Measurements from ENCODE around the gene FSHR.

FSHR gene

GRCh38 chr2:49111456-49111855 is 42.9 kb downstream of the FSHR start:
- no peak for DNase-seq (ENCODE audit: low read depth)

GRCh38 chr2:49111006-49111405 is 43.3 kb downstream of the FSHR start:
- no peak for DNase-seq (ENCODE audit: low read depth)

DNA sequence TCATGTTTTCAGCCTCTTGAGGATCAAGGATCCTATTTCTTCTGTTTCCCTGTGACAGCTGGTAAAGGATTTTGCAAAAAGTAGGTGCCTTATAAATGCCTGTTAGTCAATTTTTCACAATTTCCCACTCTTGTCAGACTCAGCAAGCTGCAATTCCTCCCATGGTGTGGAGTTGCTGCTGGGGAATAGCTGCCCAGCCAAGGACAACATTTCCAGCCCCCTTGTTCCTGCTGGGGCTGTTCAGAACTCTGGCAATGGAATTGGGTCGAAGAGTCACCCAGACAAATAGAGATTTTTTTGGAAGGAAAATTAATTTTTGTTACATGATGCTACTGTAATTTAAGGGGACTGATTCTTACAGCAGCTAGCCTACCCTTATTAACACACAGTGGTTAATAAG is 43.7 kb downstream of the FSHR start:
- DNase-seq (ENCODE audit: low read depth) = no peak

- DNase-seq (ENCODE audit: low read depth) = no peak
Observed at GRCh38 chr2:49108851-49109250, 45.5 kb downstream of the FSHR start.

DNA sequence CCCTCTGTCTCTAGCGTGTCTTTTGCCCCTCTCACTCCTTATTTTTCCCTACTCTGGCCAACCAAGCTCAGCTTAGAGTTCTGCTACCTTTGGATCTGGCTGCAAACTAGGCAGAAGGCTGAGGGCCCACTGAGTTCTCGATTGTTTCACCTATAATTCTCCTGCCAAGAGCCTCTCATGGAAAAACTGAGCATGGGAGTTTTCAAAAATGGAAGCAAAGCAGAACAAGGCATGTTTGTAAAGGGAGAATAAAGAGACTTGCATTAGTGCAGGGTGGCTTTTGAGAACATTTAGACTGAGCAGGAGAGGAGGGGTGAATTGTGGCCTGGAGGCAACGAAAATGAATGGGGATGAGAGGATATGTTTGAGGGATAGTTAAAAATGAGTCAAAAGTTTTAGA is 45.9 kb downstream of the FSHR start:
- no peak for DNase-seq (ENCODE audit: low read depth)

- DNase-seq (ENCODE audit: low read depth) = no peak
Observed at GRCh38 chr2:49105506-49105905, 48.8 kb downstream of the FSHR start.

DNA sequence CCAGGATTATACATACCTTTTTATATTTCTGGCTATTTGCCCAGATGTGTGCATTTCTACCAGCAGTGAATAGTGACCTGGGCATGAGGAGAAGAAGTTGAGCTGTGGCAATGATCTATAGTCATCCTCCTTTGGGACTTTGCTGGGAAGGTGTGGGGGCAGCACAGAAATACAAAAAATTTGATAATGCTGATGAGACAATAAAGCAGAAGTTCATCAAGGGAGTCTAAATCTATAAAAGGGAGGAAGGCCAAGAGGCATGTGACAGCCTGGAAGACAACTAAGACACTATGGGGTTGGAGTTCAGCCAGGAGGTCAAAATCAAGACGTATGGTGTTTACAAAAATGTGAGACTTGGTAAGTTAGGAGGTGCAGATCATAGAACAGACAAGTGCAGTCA is 52.2 kb downstream of the FSHR start:
- no peak for DNase-seq (ENCODE audit: low read depth)

GRCh38 chr2:49080681-49081080 is 73.6 kb downstream of the FSHR start:
- no peak for DNase-seq (ENCODE audit: low read depth)

- DNase-seq (ENCODE audit: low read depth) = no peak
Observed at GRCh38 chr2:49070716-49071115, 83.6 kb downstream of the FSHR start.

- no peak for DNase-seq (ENCODE audit: low read depth)
Observed at GRCh38 chr2:49069829-49070228, 84.5 kb downstream of the FSHR start.

- no peak for DNase-seq (ENCODE audit: low read depth)
Observed at GRCh38 chr2:49068613-49069012, 85.7 kb downstream of the FSHR start.

DNA sequence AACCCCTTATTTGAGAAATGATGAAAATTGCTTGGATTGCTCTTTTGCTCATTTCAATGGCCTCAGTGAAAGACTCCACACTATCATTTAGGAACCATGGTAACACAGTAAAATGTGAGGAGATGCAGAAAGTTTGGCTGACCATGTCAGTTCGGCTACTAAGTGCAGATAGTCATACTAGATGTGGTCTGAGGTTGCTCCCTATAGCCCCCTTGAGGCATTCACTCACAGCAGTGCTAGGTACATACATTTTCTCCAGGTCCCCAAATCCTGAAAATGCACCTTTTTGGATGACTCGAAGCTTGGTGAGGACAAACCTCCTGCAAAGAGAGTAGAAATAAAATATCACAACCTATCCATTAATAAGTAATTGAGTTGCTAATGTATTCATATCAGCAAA is 86.3 kb downstream of the FSHR start:
- DNase-seq (ENCODE audit: low read depth) = no peak

DNA sequence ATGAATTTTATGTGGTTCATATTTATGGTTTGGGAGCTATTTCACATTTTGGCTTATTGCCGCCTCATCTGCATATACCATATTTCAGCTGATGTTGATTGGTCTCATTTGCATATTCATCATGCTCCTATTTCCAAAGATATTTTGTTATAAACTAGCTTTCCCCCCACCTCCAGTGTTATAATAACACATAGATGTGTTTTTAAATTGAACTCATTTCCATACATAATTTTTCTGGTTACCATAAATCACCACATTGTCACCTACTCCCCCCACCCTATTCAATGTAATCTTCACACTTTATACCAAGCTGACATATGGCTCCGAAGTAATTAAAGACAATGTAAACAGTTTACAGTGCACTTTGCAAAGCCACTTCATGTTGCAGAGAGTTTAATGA is 101.2 kb downstream of the FSHR start:
- no peak for DNase-seq (ENCODE audit: low read depth)

DNA sequence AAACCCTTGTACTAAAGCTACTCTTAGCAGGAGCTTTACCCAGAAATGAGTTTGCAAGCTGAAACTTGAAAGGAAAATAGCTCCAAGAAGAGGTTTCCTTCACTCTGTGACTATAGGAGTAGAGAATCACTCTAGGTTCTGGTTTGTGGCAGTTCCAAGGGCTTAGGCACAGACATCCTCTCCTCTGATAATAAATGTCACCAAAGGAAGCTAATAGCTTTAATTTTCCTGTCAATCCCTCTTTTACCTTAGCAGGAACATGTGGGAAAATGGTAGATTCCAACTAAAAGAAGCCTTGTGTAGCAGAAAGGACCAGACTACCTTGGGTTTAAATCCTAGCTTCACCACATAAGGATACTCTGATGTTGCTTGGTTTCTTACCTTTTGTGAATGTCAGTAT is 104.0 kb downstream of the FSHR start:
- DNase-seq (ENCODE audit: low read depth) = no peak

- no peak for DNase-seq (ENCODE audit: low read depth)
Observed at GRCh38 chr2:49049161-49049560, 105.2 kb downstream of the FSHR start.

GRCh38 chr2:49045083-49045482 is 109.2 kb downstream of the FSHR start:
- DNase-seq (ENCODE audit: low read depth) = no peak

DNA sequence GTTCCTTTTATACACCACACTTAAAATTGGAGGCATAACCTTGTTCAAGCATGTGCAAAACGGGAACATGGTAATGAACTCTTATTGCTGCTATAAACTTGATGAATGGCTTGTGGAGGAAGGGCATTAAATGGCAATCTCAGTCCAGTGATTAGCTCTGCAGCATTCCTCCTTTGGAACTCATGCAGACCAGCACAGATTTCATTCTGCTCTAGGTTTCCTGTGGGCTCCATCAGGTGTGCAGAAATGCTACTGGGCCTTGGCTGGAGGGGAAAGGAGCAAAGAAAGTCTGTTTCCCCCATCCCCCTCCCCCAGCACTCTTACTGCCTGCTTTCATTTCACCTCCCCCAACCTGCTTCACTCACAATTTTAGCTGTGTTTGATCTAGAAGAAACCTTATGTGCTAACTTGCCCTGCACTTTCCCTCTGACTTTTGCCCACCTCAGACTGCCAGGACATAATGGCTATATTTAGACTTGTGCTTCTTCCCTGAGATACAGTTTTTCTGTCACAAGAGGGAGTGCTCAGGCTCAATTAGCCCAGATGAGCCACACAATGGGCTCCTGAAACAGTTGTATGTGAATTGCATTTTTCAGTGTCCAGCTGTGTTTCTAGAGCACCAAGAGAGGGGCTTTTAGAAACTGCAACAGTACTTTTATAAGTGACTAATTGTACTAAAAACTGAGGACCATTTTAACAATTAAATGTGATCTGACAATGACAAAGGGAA is 109.8 kb downstream of the FSHR start:
- DNase-seq (ENCODE audit: low read depth) = no peak

DNA sequence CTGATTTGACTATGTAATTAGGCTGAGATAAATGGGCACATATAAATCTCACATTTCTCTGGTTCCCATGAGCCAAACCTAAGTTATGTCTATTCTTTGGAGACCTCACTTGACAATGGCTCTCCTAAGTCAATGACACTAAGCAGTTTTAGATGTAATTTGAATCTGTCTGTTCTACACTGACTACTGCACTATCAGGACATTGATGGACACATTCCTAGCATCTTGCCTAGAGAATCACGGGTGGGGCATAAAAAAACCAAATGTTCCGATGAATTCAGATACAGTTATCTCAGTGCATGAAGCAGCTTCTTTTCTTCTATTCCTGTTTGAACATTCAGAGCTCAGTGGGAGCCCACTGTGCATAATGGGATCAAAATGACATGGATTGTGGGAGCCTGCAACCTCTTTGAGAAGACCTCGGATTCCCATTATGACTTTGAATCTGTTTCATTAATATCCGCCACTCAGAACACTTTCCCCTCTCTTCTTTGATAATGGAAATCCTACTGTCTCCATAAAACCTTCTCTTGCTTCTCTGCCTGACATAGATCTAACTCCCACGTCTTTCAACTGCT is 110.8 kb downstream of the FSHR start:
- no peak for DNase-seq (ENCODE audit: low read depth)

- DNase-seq (ENCODE audit: low read depth) = no peak
Observed at GRCh38 chr2:49042488-49042887, 111.8 kb downstream of the FSHR start.

GRCh38 chr2:49041061-49041460 is 113.3 kb downstream of the FSHR start:
- no peak for DNase-seq (ENCODE audit: low read depth)

DNA sequence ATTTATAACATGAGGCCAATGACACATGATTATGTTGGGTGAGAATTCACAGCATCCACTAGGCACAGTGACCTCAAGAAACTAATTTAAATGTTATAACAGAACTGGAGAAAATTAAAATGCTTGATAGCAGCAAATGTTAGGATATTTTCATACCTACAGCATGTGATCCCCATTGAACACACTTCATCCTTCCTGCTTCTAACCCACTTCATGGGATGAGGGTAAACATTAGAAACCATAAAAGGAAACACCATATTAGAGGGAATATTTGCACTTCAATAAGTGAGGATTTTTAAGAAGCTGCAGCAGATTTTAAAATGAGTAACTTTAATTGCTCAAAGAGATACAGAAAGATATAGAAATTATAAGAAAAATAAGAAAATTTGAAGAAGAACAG is 117.1 kb downstream of the FSHR start:
- no peak for DNase-seq (ENCODE audit: low read depth)

DNA sequence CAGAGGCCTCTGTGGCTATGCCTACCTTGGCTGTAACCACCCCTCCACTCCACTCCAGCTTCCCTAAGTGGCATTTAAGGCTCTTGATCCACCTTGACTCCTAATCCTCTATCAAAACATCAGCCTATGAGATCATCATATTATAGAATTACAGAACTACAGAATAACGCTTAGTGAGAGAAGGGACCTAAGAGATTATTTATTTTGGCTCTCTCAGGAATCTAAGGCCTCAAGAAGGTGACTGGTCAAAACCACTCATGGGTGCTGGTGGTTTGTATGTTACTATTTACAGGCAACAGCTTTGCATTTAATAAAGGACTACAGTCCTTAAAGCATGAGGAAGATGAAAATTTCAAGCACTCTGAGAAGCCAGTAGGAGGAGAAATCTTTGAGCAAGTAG is 118.8 kb downstream of the FSHR start:
- no peak for DNase-seq (ENCODE audit: low read depth)

DNA sequence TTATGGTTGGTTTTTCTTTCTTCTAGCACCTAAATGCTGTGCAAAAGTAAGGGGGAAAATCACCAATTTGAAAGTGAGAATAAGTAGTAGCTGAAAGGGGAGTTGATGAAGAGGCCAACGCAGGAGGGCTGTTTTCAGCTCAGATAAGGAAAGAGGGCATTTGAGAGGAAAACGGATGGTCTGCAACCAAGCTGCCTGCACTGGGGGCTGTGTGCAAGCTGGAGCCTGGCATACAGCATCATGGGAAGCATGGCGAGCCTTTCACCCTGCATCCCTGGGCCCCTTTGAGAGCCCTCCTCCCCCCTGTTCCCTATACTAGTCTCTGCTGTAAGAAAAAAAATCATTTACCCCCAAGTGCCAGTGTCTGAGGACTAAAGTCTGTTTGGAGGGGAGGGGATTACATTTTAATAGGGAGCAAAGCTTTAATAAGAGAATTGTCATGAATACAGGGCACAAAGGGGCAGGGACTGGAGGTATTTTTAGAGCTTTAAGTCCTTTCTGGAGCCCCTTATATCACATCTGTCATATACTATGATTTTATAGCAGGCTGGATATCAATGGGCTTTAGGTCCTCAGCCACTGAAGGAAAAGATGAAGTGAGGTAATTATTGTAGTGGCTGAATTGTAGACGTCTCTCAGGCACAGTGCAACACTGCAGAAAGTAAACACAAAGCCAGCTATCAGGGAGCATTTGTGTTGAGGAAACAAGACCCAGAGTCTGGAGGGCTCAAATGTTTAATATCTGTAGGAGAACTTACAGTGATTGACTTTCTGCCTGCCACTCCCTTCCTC is 120.7 kb downstream of the FSHR start:
- no peak for DNase-seq (ENCODE audit: low read depth)

Measured in fibroblast of gingiva (primary cell).